ENCODE data around the gene UROS. TPM values are rescaled to one million over a fixed set of nuclear protein-coding genes. Genes with fewer than 3 reads are reported as not detected.

Gene UROS
- total and polyA plus RNA-seq, 10 donors = 30.3 to 43.8 (median 39.2) TPM

DNA sequence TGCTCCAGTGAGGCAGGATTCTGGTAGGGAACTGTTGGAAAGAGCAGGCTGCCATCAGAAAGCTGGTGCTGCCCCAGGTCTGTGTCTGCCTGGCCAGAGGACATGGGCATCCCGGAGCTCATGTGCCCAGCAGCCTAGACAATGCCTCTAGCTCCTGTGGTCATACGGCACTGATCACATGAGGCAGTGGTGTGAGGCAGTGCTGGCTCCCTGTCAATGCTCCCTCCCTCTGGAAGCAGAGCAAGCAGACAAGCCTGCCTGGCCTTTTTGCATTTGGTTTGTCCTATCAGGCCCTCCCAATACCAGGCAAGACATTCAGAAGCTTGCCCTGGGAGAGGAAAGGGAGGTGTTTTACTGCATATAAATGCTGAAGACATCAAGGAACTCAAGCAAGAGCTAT is 27.9 kb downstream of the UROS start:
- WGBS, 5 donors = 86 to 100% (median 92%) methylated on average over 1 to 2 of the region's 2 CpGs
- H3K4me3 ChIP-seq = no peak overlapping the region
- TF ChIP-seq, protein P1, sequence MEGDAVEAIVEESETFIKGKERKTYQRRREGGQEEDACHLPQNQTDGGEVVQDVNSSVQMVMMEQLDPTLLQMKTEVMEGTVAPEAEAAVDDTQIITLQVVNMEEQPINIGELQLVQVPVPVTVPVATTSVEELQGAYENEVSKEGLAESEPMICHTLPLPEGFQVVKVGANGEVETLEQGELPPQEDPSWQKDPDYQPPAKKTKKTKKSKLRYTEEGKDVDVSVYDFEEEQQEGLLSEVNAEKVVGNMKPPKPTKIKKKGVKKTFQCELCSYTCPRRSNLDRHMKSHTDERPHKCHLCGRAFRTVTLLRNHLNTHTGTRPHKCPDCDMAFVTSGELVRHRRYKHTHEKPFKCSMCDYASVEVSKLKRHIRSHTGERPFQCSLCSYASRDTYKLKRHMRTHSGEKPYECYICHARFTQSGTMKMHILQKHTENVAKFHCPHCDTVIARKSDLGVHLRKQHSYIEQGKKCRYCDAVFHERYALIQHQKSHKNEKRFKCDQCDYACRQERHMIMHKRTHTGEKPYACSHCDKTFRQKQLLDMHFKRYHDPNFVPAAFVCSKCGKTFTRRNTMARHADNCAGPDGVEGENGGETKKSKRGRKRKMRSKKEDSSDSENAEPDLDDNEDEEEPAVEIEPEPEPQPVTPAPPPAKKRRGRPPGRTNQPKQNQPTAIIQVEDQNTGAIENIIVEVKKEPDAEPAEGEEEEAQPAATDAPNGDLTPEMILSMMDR (IDR thresholded peaks at IDR 0.05 in 8 of 11, conservative IDR thresholded peaks at IDR 0.05 in 3 of 11) = no peak
- TF ChIP-seq POLR2AphosphoS5 (IDR thresholded peaks at IDR 0.05) = no peak
- TF ChIP-seq POLR2A (IDR thresholded peaks at IDR 0.05) = no peak
- peaks cover 0 to 98% (median 68%) of the 10 kb centered on the region in 6 donors for H3K36me3 ChIP-seq
- no peaks in the 10 kb centered on the region for H3K9me3 ChIP-seq
- H3K4me1 ChIP-seq = no peaks in the 10 kb centered on the region
- H3K27ac ChIP-seq = no peak overlapping the region
- intact Hi-C loops (cut with DNase I; ENCODE audit: low total_unique reads) = no loop called here
- H3K27me3 ChIP-seq (replicated peaks in 1 of 7) = no peaks in the 10 kb centered on the region
- no peak for DNase-seq

DNA sequence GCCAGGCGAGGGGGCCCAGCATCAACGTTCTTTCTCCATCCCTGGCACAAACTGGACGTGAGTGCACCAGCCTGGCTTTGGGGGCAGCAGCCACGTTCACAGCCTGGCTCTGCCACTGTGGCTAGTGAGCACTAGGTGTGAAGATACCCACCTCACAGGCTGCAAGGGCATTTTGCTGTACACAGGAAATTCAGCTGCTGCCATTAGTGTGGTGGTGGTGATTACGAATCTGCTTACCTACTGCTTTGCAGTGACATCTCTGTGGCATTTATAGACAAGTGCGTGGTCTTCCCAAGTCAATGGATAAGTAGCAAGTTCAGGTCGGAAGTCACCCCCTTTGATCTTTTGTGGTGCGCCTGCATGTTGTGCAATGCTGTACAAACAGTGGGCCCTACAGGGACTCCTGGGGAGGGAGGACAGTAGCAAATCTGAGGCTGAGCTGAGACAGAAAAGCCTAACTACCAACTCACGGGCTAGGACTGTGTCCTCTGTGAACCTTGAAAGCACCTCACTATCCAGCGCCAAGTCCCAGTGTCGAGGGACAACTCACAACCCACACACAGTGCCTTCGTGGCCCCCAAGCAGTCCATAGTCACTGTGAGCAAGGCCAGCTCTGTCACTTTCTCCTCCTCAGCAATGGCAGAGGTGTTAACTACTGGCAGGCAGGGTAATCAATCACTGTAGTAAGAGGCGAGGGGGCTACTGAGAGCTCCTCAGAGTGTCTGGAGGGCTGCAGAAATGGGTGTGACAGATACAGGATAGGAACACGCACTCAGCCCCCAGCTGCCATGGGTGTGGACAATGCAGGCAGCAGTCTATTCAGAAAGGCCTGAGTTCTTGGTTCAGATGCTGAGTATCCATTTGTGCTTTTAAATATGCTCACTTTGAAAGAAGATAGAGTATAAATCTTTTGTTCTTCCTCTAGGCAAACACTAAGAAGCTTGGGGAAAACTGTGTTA is 30.4 kb downstream of the UROS start:
- Histone ChIP-seq H3K27ac (peak overlapping the region in 2 of 8 donors; percentile 13 to 55), H3K27me3 (replicated peaks in 1 of 7) (no peaks in the 10 kb centered on the region), H3K36me3 (peaks cover 0 to 98% (median 72%) of the 10 kb centered on the region in 6 donors), H3K4me3 (no peak overlapping the region), H3K9me3 (no peaks in the 10 kb centered on the region), H3K4me1 (peaks cover 0 to 13% (median 3%) of the 10 kb centered on the region in 6 donors)
- DNase-seq = no peak
- TF ChIP-seq, protein P1 (IDR thresholded peaks at IDR 0.05 in 8 of 11, conservative IDR thresholded peaks at IDR 0.05 in 3 of 11) = no peak
- TF ChIP-seq POLR2A (IDR thresholded peaks at IDR 0.05) (no peak), POLR2AphosphoS5 (IDR thresholded peaks at IDR 0.05) (no peak)
- intact Hi-C loops (cut with DNase I; ENCODE audit: low total_unique reads) = no loop called here
- WGBS, 5 donors = 88 to 94% (median 90%) methylated on average over 14 of the region's 14 CpGs

DNA sequence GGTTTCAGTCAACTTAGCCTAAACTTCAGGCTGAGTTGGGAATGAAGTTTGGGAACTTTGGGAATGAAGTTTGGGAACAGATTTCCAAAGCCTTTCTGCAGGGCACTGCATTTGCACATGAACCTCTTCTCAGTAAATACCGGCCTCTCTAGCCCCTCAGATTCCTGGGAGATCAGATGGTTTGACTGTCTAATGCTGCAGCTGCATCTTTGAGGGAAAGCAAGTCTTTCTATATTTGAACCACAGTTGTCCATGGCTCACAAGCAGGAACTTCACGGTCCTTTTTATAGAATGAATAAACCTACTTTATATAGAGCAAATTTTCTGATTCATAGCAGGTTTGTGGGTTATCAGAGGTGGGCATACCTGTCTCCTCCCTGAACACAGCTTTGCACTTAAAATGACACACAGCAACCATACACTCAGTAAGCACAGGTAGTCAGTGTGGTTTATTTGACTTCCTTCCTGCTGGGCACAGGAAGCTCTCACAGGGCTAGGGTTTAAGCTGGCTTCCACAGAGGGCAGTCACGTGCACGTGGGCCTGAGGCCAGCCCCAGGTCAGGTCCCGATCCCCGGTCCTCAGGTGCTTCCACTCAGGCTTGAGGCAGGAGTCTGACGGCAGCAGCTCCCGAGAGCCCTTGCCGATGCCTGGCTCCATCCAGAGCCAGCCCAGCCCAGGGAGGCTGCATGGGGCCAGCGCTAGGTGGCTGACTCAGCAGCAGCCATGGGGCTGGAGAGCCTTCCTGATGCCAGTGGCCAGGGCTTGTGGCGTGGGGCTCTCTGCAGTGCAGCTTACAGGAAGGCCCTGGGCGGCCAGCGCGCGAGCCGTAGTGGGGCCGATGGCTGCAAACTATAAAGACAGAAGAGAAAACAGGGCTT is 34.7 kb downstream of the UROS start:
- no peak for DNase-seq
- 76 to 80% (median 77%) methylated on average over 14 to 17 of the region's 17 CpGs for WGBS, 5 donors
- H3K27ac ChIP-seq = peak overlapping the region in 2 of 8 donors; percentile 26 to 51

DNA sequence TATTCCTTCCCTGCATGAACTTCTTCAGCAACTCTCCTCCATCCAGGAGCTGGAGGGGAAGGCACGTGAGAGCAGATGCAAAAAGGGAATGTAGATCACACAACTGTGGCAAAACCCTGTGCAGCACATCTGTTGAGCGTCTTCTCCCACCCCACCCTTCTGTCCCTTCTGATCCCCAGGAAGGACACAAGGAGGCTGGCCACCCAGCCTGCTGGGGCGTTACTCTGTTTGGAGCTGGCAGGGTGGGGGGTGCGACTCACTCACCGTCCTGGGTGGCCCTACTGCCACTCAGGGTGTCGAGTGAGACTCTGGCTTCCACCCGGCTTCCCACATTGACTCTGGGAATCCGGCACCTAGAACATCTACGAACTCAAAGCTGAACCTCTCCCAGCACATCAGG is 37.3 kb downstream of the UROS start:
- no peak for DNase-seq
- TF ChIP-seq POLR2A (IDR thresholded peaks at IDR 0.05) = no peak
- 71 to 86% (median 75%) methylated on average over 8 to 9 of the region's 9 CpGs for WGBS, 5 donors
- Histone ChIP-seq H3K4me1 (peaks cover 0 to 13% (median 3%) of the 10 kb centered on the region in 6 donors), H3K27ac (no peak overlapping the region), H3K27me3 (replicated peaks in 1 of 7) (no peaks in the 10 kb centered on the region), H3K4me3 (no peak overlapping the region), H3K36me3 (peaks cover 0 to 42% (median 14%) of the 10 kb centered on the region in 6 donors), H3K9me3 (no peaks in the 10 kb centered on the region)
- intact Hi-C loops (cut with DNase I; ENCODE audit: low total_unique reads) = no loop called here

More for the DNA sequence above, 34.7 kb downstream of the UROS start:
- no peak for TF ChIP-seq POLR2A (IDR thresholded peaks at IDR 0.05)
- no peak for TF ChIP-seq POLR2AphosphoS5 (IDR thresholded peaks at IDR 0.05)
- Histone ChIP-seq H3K4me1 (peaks cover 0 to 13% (median 3%) of the 10 kb centered on the region in 6 donors), H3K4me3 (no peak overlapping the region), H3K9me3 (no peaks in the 10 kb centered on the region), H3K27me3 (replicated peaks in 1 of 7) (no peaks in the 10 kb centered on the region), H3K36me3 (peaks cover 0 to 67% (median 36%) of the 10 kb centered on the region in 6 donors)
- intact Hi-C loops (cut with DNase I; ENCODE audit: low total_unique reads) = no loop called here

Measured in spleen (tissue), 11 donors.